HG03521 (cell line): ENCODE results near the gene DCLK2.

Experiments used
- ATAC-seq: cut with Tn5 transposase; IDR thresholded peaks from one replicate; pipeline ENCODE4 v1.9.1; 2021; ENCODE audit warnings: mild to moderate bottlenecking, moderate library complexity; ENCODE audit not compliant: unreplicated experiment

Gene DCLK2

DNA sequence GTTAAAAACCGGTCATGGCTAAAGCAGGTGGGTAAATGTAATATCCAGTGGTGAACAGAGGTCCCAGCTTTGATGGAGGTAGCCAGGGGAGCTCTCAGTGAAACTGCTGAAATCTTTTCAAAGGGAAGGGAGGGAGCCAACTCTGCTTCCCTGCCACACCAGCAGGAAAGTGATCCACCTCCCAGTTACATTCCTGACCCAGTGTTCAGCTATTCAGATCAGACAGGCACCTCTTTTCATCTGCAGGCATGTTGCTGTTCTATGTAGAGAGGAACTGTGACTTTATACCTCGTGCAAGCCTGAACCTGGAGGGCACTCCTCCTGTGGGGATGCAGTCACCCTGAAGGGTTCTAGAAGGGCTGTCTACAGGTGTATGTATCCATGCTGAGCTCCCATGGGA, 37.6 kb downstream of the DCLK2 start:
- ATAC-seq = no peak

DNA sequence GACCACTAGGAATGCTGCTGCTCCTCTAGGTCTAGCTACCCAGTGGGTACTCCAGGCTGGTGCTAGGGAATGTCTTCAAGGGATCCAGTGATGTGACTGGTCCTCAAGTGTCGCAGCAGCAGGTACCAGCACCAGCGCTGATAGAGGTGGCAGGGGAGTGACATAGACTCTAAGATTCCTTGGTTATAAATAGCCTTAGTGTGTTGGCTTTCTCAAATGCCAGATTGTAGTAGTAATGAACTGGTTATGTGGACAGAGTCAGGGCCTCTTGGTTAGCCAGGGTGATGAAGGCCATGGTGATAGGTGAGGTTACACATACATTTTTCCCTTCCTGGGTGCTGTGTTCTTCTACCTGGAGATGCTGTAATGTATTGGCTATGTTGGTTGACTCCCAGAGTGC, 38.3 kb downstream of the DCLK2 start:
- ATAC-seq = no peak

DNA sequence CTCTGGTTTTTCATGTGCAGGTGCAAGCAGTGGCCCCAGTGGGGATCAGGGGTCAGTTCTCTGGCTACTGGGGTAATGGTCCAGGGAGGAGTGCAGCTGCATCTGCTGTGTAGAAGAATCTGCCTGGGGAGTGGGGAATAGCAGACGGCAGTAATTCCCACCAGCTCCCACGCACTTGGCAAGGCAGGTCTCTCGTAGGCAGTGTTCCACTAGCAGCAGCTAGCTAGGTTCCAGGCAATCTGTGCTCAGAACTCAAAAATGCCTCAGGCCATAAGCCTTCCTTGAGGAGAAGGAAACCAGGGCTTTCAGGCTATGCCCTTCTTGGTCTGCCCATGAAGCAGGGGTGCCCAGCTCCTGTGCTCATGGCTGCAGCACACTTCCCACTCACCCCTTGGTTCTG, 38.8 kb downstream of the DCLK2 start:
- ATAC-seq = no peak

GRCh38 chr4:150117629-150118028, 39.4 kb downstream of the DCLK2 start:
- ATAC-seq = no peak

DNA sequence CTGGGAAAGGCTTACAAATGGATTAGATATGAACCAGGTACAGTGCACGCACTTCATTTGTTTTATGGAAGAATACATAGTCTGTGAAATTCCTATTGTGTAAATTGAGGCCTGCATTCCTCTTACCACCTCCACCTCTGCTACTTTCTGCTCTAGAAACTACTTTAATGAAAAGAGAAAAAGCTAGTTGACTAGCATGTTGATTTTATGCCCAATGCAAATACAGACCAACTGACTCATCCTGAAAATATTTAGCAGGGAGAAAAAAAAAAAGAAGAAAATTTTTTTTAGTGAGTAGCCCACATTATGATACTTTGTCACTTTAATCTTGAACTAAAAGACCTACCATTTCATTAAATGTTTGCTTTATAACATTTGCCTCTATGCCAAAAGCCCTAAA, 41.2 kb downstream of the DCLK2 start:
- no peak for ATAC-seq

DNA sequence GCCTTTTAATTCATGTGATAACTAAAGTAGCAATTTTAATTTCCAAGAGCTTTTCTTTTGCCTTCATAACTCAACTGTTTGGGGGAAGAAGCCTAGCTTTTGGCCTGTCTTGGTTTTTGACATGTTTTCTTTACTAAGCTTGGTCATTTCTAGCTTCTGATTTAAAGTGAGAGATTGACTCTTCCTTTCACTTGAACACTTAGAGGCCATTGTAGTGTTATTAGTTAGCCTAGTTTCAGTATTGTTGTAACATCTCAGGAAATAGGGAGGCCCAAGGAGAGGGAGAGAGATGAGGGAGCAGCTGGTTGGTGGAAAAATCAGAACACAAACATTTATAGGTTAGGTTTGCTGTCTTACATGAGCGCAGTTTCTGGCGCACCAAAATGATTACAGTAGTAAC, 44.8 kb downstream of the DCLK2 start:
- no peak for ATAC-seq

DNA sequence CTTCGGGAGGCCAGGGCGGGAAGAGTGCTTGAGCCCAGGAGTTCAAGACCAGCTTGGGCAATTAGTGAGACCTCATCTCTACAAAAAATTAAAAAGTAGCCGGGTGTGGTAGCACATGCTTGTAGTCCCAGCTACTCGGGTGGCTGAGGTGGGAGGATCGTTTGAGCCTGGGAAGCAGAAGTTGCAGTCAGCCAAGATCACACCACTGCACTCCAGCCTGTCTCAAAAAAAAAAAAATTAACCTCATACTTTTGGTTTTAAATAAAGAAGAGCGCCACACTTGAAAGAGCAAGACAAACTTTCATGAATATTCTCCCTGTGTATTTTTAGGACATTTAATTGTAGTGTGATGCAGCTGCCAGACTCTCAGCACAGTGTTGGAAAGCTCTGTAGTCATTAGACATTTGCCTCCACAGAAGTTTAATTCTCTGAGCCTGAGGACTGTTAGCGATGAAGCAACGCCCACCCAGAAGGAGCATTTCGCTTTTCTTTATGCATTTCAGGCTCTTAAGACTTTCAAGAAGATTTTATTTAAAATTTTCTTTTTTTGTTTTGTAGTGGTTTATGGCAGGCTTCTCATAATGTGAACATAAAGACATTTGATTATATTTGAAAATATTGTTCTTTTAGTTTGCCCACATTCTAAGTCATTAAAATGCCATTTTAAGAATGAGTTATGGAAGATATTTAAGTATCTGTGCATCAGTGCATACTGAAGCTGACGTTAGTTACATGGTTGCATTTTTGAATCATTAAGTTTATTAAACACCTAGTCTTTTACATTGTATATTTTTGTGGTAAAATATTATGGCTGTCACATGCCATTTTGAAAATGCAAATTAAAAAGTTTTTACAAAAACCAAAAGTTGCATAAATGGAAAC, 45.8 kb downstream of the DCLK2 start:
- ATAC-seq = no peak

GRCh38 chr4:150126201-150126863, 48.1 kb downstream of the DCLK2 start:
- peak; percentile 65 for ATAC-seq

DNA sequence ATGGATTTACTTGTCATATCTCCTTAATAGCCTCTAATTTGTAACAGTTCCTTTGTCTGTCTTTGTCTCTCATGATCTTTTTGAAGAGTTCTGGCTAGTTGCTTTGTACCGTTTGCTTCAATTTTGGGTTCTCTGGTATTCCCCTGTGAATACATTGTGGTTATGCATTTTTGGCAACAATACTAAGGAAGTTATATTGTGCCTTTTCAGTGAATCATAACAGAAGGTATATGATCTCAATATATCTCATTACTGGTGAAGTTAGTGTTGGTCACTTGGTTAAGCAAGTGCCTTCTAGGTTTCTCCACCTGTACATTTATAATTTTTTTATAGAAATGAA, 48.6 kb downstream of the DCLK2 start:
- no peak for ATAC-seq

DNA sequence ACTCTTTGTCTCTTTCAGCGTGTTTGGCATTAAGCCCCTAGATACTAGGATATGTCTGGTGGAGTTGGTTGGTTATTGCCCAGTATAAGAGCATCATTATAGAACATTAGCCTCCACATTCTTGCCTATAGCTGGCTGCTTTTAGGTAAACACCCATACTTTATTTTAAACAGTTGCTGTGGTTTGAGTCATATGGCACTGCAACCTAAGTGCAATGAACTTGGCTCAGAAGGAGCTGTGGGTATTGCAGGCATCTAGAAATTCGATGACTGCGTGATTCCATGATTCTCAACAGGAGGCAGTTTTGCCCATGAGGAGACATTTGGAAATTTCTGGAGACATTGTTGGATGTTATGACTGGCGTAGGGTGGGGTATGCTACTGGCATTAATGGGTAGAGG, 49.5 kb downstream of the DCLK2 start:
- no peak for ATAC-seq

DNA sequence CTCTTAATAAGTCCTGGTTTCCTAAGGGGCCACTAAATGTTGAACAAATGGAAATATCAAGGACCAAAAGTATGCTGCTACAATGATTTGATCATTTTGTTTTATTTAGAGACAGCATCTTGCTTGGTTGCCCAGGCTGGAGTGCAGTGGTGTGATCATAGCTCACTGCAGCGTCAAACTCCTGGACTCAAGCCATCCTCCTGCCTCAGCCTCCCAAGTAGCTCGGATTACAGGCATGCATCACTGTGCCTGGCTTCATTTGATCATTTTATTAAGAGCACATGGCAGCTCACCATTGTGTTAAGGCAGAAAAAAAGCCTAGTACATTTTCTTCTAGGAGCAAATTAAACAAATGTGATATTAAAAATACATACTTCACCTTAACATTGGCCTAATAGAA, 52.7 kb downstream of the DCLK2 start:
- no peak for ATAC-seq

- no peak for ATAC-seq
Observed at GRCh38 chr4:150131581-150132228, 53.5 kb downstream of the DCLK2 start.

DNA sequence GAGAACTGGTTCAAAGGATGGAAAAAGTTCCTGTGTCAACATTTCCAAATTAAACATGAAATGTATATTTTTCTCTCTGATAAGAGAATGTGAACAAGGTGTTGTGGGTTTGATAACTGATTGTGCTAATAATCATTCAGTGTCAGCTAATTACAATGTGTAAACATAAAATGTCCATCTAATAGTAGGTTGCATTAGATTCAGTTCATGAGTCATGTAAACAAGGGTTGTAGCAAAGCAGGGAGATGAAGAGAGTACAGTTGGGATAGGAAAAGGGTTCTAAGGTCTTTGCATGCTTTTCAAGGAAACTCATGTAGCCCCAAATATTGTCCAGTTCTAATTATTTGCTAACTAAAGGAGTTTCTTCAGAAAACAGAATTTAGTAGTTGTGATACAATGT, 55.4 kb downstream of the DCLK2 start:
- ATAC-seq = no peak

DNA sequence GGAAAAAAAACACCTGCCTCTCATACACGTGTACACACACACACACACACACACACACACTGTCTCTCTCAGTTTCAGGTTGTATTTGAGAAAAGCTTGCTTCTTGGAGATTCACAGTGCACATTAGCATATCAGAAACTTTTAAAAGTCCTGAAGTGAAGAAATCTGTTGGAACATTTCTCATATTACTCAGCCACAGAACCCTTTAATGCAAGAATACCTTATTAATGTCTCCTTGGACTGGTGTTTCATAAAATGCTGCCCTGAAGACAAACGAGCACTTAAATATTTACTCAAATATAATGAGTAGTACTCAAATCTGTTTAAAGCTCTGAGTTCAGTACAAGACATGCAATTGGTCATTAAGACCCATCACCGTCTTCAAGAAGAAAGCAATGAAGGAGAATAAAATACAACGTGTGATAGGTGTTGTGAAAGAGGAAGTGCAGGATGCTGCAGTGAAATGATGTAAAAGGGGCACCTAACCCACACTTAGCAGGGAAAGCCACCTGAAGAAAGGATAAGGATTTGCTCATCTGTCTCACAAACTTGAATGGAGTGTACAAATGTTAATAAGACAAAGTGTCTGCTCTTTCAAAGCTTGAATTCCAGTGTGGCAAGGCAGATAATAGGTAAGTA, 57.0 kb downstream of the DCLK2 start:
- ATAC-seq = no peak

GRCh38 chr4:150136036-150136435, 57.8 kb downstream of the DCLK2 start:
- no peak for ATAC-seq

DNA sequence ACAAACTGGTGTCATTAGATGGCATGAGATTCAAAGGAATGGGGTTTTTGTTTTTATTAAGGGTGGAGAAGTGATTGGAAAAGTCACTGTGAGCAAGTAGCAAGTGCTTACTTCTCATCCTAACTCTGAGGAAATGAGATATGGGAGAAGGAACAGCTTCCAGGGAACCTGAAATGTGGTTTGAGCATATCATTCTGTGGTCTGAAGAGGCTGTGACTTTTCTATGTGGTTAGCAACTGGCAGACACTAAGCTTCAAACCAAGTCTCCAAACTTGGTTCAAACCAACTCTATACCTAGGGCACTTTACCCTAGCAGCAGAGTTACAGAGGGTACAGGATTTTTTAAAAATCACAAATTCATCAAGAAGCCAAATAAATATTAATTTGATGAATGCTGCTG, 58.2 kb downstream of the DCLK2 start:
- ATAC-seq = no peak

- no peak for ATAC-seq
Observed at GRCh38 chr4:150139297-150139865, 61.1 kb downstream of the DCLK2 start.

DNA sequence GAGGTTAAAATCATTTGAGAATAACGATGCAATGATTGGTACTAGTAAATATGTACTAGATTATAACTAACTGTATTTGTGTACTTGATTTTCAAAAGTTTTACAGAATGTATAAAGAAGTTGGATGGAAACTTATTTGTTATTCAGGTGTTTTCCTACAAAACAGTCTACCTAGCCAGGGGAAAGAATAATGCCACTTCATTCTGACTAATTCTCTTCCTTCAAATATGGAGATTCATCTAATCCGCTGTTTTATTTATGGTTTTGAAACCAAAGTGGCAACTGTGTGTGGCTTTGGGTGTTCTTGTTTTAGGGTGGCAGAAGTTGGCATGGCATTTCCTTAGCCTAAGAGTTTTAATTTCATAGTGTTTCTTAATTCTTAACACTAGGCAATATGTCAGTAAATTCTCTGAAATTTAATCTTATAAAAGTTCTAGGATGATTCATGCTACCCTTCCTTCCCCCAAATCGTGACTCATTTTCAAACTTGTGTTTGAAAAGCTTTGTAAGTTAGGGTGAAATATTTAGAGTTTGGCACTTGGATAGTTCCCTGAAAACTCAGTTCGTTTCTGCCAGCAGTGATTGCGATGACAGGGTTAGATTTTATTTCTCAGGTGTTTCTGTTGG, 62.6 kb downstream of the DCLK2 start:
- no peak for ATAC-seq

- ATAC-seq = no peak
Observed at GRCh38 chr4:150141756-150142155, 63.5 kb downstream of the DCLK2 start.

DNA sequence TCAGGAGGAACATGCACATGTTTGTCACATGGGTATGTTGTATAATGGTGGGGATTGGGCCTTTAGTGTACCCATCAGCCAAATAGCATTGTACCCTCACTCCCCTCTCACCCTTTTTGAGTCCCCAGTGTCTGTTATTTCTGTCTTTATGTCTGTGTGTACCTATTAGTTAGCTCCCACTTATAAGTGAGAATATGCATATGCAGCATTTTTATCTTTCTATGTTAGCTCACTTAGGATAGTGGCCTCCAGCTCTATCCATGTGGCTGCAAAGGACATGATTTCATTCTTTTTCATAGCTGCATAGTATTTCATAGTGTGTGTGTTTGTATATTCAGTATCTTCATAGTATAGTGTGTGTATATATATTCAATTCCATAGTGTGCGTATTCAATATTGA, 64.6 kb downstream of the DCLK2 start:
- no peak for ATAC-seq
